K562 (cell line): ENCODE data around the gene ETV2. TPM values are rescaled to one million over a fixed set of nuclear protein-coding genes. Genes with fewer than 3 reads are reported as not detected.
"Not testable (repeated sequence)": the region's sequence is repeated elsewhere in the genome, so short reads cannot be mapped to it uniquely, and the experiment has no call there.

Experiments
- ATAC-seq: fragments of 200-7000 bp; cut with Tn5 transposase; 3 replicates; pipeline ENCODE4 v1.9.1; 2020; ENCODE audit warnings: moderate library complexity
- BruUV-seq: library from RNA; stranded (reverse); fragments of 400-500 nt; replicated peaks from 2 replicates; lab custom pipeline; 2021; lab: Mats Ljungman, UMichigan
- CTCF ChIA-PET: fragments of 300-600 bp; formaldehyde crosslinking; extraction: SDS; loops from one replicate; lab custom pipeline; 2021; ENCODE audit warnings: low intra/inter-chr PET ratio; lab: Yijun Ruan, JAX
- POLR2A ChIA-PET: fragments of 300-600, 350-650 bp; sonication (Branson Sonifier 250); formaldehyde crosslinking; extraction: SDS; loops from one replicate; lab custom pipeline; 2021; ENCODE audit warnings: antibody characterized with exemption, inconsistent platforms; lab: Yijun Ruan, JAX
- DNase-seq, 4 experiments: peaks; one replicate each; pipeline versions ENCODE4 v3.0.0 to v3.0.0-alpha.2; 2011 to 2018; ENCODE audit warnings: low spot score in 3 of 4, mixed read lengths in 3 of 4; ENCODE audit errors: extremely low read depth in 1 of 4
- FAIRE-seq: peaks from 2 replicates; lab custom pipeline; 2011; peaks lifted over from hg19 to GRCh38; lab: Jason Lieb, UNC
- H2AFZ ChIP-seq: 2 replicates; pipeline ENCODE4 v1.6.0; 2011; ENCODE audit warnings: low read depth, low read length, control low read depth, inconsistent platforms
- H3K27ac ChIP-seq: fragments of 200-600 bp; 3 replicates; pipeline ENCODE4 v1.8.0; 2011; ENCODE audit warnings: low read depth, mild to moderate bottlenecking, control low read depth, inconsistent platforms, low read length, moderate library complexity, mixed read lengths; ENCODE audit errors: extremely low read depth
- H3K27me3 ChIP-seq, 2 experiments: fragments of 300-600 bp in 1 of 2; 2 replicates in 1 of 2; 3 replicates in 1 of 2; pipeline versions ENCODE4 v1.6.0 to v1.8.0; 2011; ENCODE audit warnings: inconsistent platforms in 2 of 2, low read length in 2 of 2, mild to moderate bottlenecking in 1 of 2, mixed read lengths in 1 of 2, moderate library complexity in 1 of 2; ENCODE audit not compliant: control insufficient read depth in 2 of 2, insufficient read depth in 2 of 2
- H3K36me3 ChIP-seq: fragments of 300-600 bp; 3 replicates; pipeline ENCODE4 v1.8.0; 2011; ENCODE audit warnings: mild to moderate bottlenecking, low read length, inconsistent platforms; ENCODE audit not compliant: control insufficient read depth, insufficient read depth
- H3K4me1 ChIP-seq, 2 experiments: fragments of 200-600 bp in 1 of 2; replicated peaks in 1 of 2; 2 replicates in 1 of 2; 3 replicates in 1 of 2; pipeline versions ENCODE4 v1.5.1 to v1.8.0; 2011; ENCODE audit warnings: inconsistent platforms in 2 of 2, low read length in 2 of 2, mild to moderate bottlenecking in 1 of 2, mixed read lengths in 1 of 2, moderate library complexity in 1 of 2; ENCODE audit not compliant: control insufficient read depth in 2 of 2, insufficient read depth in 2 of 2
- H3K4me2 ChIP-seq: 2 replicates; pipeline ENCODE4 v1.6.1; 2011; ENCODE audit warnings: low read length, control low read depth, inconsistent platforms, mixed read lengths; ENCODE audit not compliant: insufficient read depth
- H3K4me3 ChIP-seq: fragments of 200-600 bp; sonication (generic), shearing (Covaris generic); 2 replicates; pipeline ENCODE4 v1.5.1; 2016; ENCODE audit warnings: control low read depth, inconsistent platforms
- H3K79me2 ChIP-seq: fragments of 200-600 bp; 3 replicates; pipeline ENCODE4 v1.8.0; 2011; ENCODE audit warnings: low read length, inconsistent platforms; ENCODE audit not compliant: control insufficient read depth, insufficient read depth
- H3K9ac ChIP-seq, 2 experiments: 2 replicates each; pipeline versions ENCODE4 v1.6.0 to v1.6.1; 2011; ENCODE audit warnings: low read depth in 2 of 2, low read length in 2 of 2, control low read depth in 1 of 2, inconsistent platforms in 1 of 2, mild to moderate bottlenecking in 1 of 2, mixed read lengths in 1 of 2; ENCODE audit not compliant: insufficient read depth in 1 of 2
- H3K9me1 ChIP-seq: one replicate; pipeline ENCODE4 v1.6.0; 2011; ENCODE audit warnings: inconsistent platforms, mild to moderate bottlenecking, low read length, moderate library complexity; ENCODE audit not compliant: control insufficient read depth, insufficient read depth
- H3K9me3 ChIP-seq: replicated peaks from 2 replicates; pipeline ENCODE4 v1.5.1; 2011; ENCODE audit warnings: low read depth, low read length, inconsistent platforms; ENCODE audit not compliant: control insufficient read depth, insufficient read depth
- H4K20me1 ChIP-seq: replicated peaks from 2 replicates; pipeline ENCODE4 v1.6.1; 2011; ENCODE audit warnings: low read length, inconsistent platforms, mixed read lengths; ENCODE audit not compliant: control insufficient read depth, insufficient read depth
- CBFA2T3 ChIP-seq: fragments of 450-650 bp; IDR thresholded peaks from 2 replicates; pipeline ENCODE4 v1.6.1; 2017
- KDM1A ChIP-seq, 2 experiments: fragments of 450-650 bp; IDR thresholded peaks; 2 replicates each; pipeline ENCODE4 v1.6.1; 2016; ENCODE audit warnings: mild to moderate bottlenecking in 2 of 2
- TARDBP ChIP-seq: fragments of 450-650 bp; IDR thresholded peaks from 2 replicates; pipeline ENCODE4 v1.6.1; 2016
- ZFP36 ChIP-seq: fragments of 150-350 bp; IDR thresholded peaks from 2 replicates; pipeline ENCODE4 v1.6.1; 2018; ENCODE audit warnings: low read length, low read depth; ENCODE audit not compliant: partially characterized antibody
- ZNF316 ChIP-seq: fragments of 450-650 bp; IDR thresholded peaks from 2 replicates; pipeline ENCODE4 v1.6.1; 2016
- WGBS: fragments of 100-300 bp; shearing (Covaris generic); methylation state at CpG from one replicate; pipeline ENCODE4 v1.1.6; 2016; ENCODE audit warnings: low coverage, mixed read lengths; ENCODE audit not compliant: insufficient coverage; ENCODE audit errors: missing lambda C conversion rate; 5-methylcytosine and 5-hydroxymethylcytosine counted together
- in situ Hi-C: fragments of 300-500 bp; cut with MboI; formaldehyde crosslinking; loops from 4 replicates; pipeline ENCODE4 v1.15.0; 2018; ENCODE audit warnings: inconsistent platforms, mixed read lengths
- intact Hi-C: fragments of 100-400 bp; cut with micrococcal nuclease; formaldehyde crosslinking; loops from 2 replicates; pipeline ENCODE4 v1.14.2; 2022
- polyA plus RNA-seq, 8 experiments: library from polyadenylated mRNA; depleted of rRNA in 4 of 8; stranded (reverse) in 5 of 8; unstranded in 3 of 8; fragments of >200 nt; fragmentation: Nextera tagmentation in 2 of 8; fragmentation: Illumina TruSeq in 1 of 8; extraction: Ambion mirVana in 2 of 8; extraction: Trizol in 1 of 8; gene quantifications; 2 replicates each; pipeline versions ENCODE4 v1.2.1 to v1.2.3, GENCODE V29; 2011 to 2014; ENCODE audit warnings: inconsistent platforms in 1 of 8, missing spikeins in 1 of 8
- total RNA-seq, 7 experiments: library from RNA; depleted of rRNA in 6 of 7; stranded (reverse); fragments of >200 nt in 6 of 7; fragmentation: Illumina TruSeq in 2 of 7; extraction: Trizol in 2 of 7; gene quantifications; 2 replicates each; pipeline versions ENCODE4 v1.2.1 to v1.2.3, GENCODE V29; 2011 to 2021; ENCODE audit warnings: low replicate concordance in 1 of 7

ETV2 gene
- total and polyA plus RNA-seq, 9 of the 15 experiments (the other 6 are each of a cell fraction or from before 2014, with no cell fraction given) = 0.11 to 3.7 (median 0.55) TPM

- FAIRE-seq (no peak), ATAC-seq (no peak), DNase-seq (no peak)
- H3K4me2 ChIP-seq = no peak overlapping the region
- peak overlapping the region in 1 of 2 experiments; percentile 10; a peak in 2 of 4 replicates for H3K9ac ChIP-seq
- no peak overlapping the region for H3K4me3 ChIP-seq
- WGBS = 22% methylated on average over 14 of the region's 15 CpGs
- no peaks in the 10 kb centered on the region for H4K20me1 ChIP-seq
- no TSS peak for BruUV-seq
- peaks cover 10 to 21% of the 10 kb centered on the region in 2 experiments; a peak in 4 of 5 replicates for H3K4me1 ChIP-seq
- no peak for TF ChIP-seq TARDBP
- peak; percentile 56 for TF ChIP-seq ZFP36
- TF ChIP-seq KDM1A (IDR thresholded peaks at IDR 0.05) = 0 out of 4 replicates have a peak, but pooled peaks of 1 of the 2 experiments have one; percentile 21
- no peak overlapping the region for H2AFZ ChIP-seq
- no peaks in the 10 kb centered on the region for H3K79me2 ChIP-seq
- no peaks in the 10 kb centered on the region for H3K9me3 ChIP-seq
- intact Hi-C loops = no loop called here
- ChIA-PET CTCF (no interaction called here), POLR2A (interaction anchor here (1.3 kb wide), 1 partner anchor 8 kb away, joined by 3 read pairs; no protein-coding TSS in a partner anchor)
- peaks cover 16 to 38% of the 10 kb centered on the region in 2 experiments; a peak in 4 of 5 replicates for H3K27me3 ChIP-seq
- no peak overlapping the region for H3K27ac ChIP-seq
- in situ Hi-C loops = no loop called here
- no peaks in the 10 kb centered on the region for H3K36me3 ChIP-seq
- no peaks in the 10 kb centered on the region for H3K9me1 ChIP-seq
These were observed 34.1 kb downstream of the ETV2 start for GRCh38 chr19:35675589-35676140.

GRCh38 chr19:35689836-35690235 lies 48.3 kb downstream of the ETV2 start:
- no peaks in the 10 kb centered on the region for H3K9me1 ChIP-seq
- H3K9ac ChIP-seq = no peak overlapping the region
- DNase-seq (no peak), ATAC-seq (no peak), FAIRE-seq (no peak)
- BruUV-seq = no TSS peak
- ChIA-PET CTCF (interaction anchor here (0.6 kb wide), 1 partner anchor 242 kb away, joined by 3 read pairs; no protein-coding TSS in a partner anchor), POLR2A (no interaction called here)
- no peaks in the 10 kb centered on the region; a peak in 1 of 5 replicates for H3K4me1 ChIP-seq
- no peaks in the 10 kb centered on the region for H4K20me1 ChIP-seq
- in situ Hi-C loops = no loop called here
- no peaks in the 10 kb centered on the region for H3K27me3 ChIP-seq
- H3K36me3 ChIP-seq = no peaks in the 10 kb centered on the region
- no peak overlapping the region for H3K27ac ChIP-seq
- TF ChIP-seq ZNF316 (0 out of 2 replicates have a peak, but pooled peaks have one; percentile 12), CBFA2T3 (no peak)
- no peak overlapping the region for H2AFZ ChIP-seq
- WGBS = 11% methylated on average over 3 of the region's 4 CpGs
- intact Hi-C loops = no loop called here
- H3K4me2 ChIP-seq = no peak overlapping the region
- H3K79me2 ChIP-seq = no peaks in the 10 kb centered on the region
- no peaks in the 10 kb centered on the region for H3K9me3 ChIP-seq
- H3K4me3 ChIP-seq = no peak overlapping the region

DNA sequence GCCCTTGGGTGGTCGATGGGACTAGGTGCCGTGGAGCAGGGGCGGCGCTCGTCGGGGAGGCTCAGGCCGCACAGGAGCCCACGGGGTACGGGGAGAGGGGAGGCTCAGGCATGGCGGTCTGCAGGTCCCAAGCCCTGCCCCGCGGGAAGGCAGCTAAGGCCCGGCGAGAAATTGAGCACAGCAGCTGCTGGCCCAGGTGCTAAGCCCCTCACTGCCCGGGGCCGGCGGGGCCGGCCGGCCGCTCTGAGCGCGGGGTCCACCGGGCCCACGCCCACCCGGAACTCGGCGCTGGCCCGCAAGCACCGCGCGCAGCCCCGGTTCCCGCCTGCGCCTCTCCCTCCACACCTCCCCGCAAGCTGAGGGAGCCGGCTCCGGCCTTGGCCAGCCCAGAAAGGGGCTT lies 49.6 kb downstream of the ETV2 start:
- BruUV-seq, H3K36me3 ChIP-seq, H3K79me2 ChIP-seq, DNase-seq, ATAC-seq, CTCF ChIA-PET, H3K4me3 ChIP-seq, H3K4me2 ChIP-seq, H3K4me1 ChIP-seq, intact Hi-C loops, FAIRE-seq, H3K27me3 ChIP-seq, H3K9ac ChIP-seq, H2AFZ ChIP-seq, H3K9me1 ChIP-seq, H4K20me1 ChIP-seq, in situ Hi-C loops, H3K9me3 ChIP-seq, H3K27ac ChIP-seq: not testable (repeated sequence)
- POLR2A ChIA-PET = interaction anchor here (0.6 kb wide), 1 partner anchor 231 kb away, joined by 3 read pairs; no protein-coding TSS in a partner anchor
- WGBS = 63% methylated on average over 9 of the region's 37 CpGs
